Keratinocyte (primary cell): ENCODE data around the gene EIF4E2. TPM values are rescaled to one million over a fixed set of nuclear protein-coding genes. Genes with fewer than 3 reads are reported as not detected.

Source experiments
- DNase-seq: peaks from one replicate; pipeline ENCODE4 v3.0.0-alpha.2; 2011; ENCODE audit warnings: low read depth, missing footprints, low spot score
- FAIRE-seq: peaks from 2 replicates; lab custom pipeline; 2011; peaks lifted over from hg19 to GRCh38; lab: Jason Lieb, UNC
- H2AFZ ChIP-seq: 2 replicates; pipeline ENCODE4 v1.6.0; 2012; ENCODE audit warnings: low read length, control low read depth, inconsistent platforms; ENCODE audit not compliant: control insufficient read depth
- H3K27ac ChIP-seq: 2 replicates; pipeline ENCODE4 v1.5.1; 2011; ENCODE audit warnings: low read length; ENCODE audit not compliant: control insufficient read depth, insufficient read depth
- H3K27me3 ChIP-seq: 3 replicates; pipeline ENCODE4 v1.6.0; 2011; ENCODE audit warnings: low read length; ENCODE audit not compliant: control insufficient read depth, insufficient read depth; ENCODE audit errors: extremely low read depth
- H3K36me3 ChIP-seq, 2 experiments: 2 replicates in 1 of 2; 3 replicates in 1 of 2; pipeline ENCODE4 v1.5.1; 2011; ENCODE audit warnings: low read length in 2 of 2, mild to moderate bottlenecking in 1 of 2; ENCODE audit not compliant: control insufficient read depth in 2 of 2, insufficient read depth in 2 of 2; ENCODE audit errors: extremely low read depth in 1 of 2
- H3K4me1 ChIP-seq: 3 replicates; pipeline ENCODE4 v1.5.1; 2011; ENCODE audit warnings: low read length; ENCODE audit not compliant: control insufficient read depth, insufficient read depth; ENCODE audit errors: extremely low read depth
- H3K4me2 ChIP-seq: 3 replicates; pipeline ENCODE4 v1.6.0; 2011; ENCODE audit warnings: low read depth, low read length; ENCODE audit not compliant: control insufficient read depth, insufficient read depth; ENCODE audit errors: extremely low read depth
- H3K4me3 ChIP-seq, 3 experiments: fragments of 200-600 bp in 1 of 3; sonication (generic) in 1 of 3; 2 replicates in 2 of 3; 3 replicates in 1 of 3; pipeline ENCODE4 v1.5.1; 2011 to 2016; ENCODE audit warnings: low read length in 3 of 3, mild to moderate bottlenecking in 3 of 3, control low read depth in 2 of 3, inconsistent platforms in 1 of 3, low read depth in 1 of 3, mixed read lengths in 1 of 3, mixed run types in 1 of 3, moderate library complexity in 1 of 3; ENCODE audit not compliant: control insufficient read depth in 2 of 3, insufficient read depth in 2 of 3; ENCODE audit errors: extremely low read depth in 1 of 3
- H3K79me2 ChIP-seq: 2 replicates; pipeline ENCODE4 v1.6.0; 2012; ENCODE audit warnings: low read length; ENCODE audit not compliant: control insufficient read depth, insufficient read depth
- H3K9ac ChIP-seq: 3 replicates; pipeline ENCODE4 v1.6.0; 2011; ENCODE audit warnings: low read length; ENCODE audit not compliant: control insufficient read depth, insufficient read depth; ENCODE audit errors: extremely low read depth
- H3K9me1 ChIP-seq: 3 replicates; pipeline ENCODE4 v1.6.0; 2011; ENCODE audit warnings: low read length; ENCODE audit not compliant: control insufficient read depth, insufficient read depth; ENCODE audit errors: extremely low read depth
- H3K9me3 ChIP-seq: 2 replicates; pipeline ENCODE4 v1.5.1; 2012; ENCODE audit warnings: low read depth, low read length; ENCODE audit not compliant: control insufficient read depth
- H4K20me1 ChIP-seq: 3 replicates; pipeline ENCODE4 v1.6.0; 2011; ENCODE audit warnings: low read length; ENCODE audit not compliant: control insufficient read depth, insufficient read depth; ENCODE audit errors: extremely low read depth
- CTCF ChIP-seq, 3 experiments: IDR thresholded peaks in 1 of 3; conservative IDR thresholded peaks in 1 of 3; optimal IDR thresholded peaks in 1 of 3; 2 replicates in 2 of 3; 3 replicates in 1 of 3; pipeline versions ENCODE3 to v1.5.1; 2011; ENCODE audit warnings: low read length in 3 of 3, mild to moderate bottlenecking in 3 of 3, moderate library complexity in 2 of 3, control low read depth in 1 of 3, inconsistent platforms in 1 of 3; ENCODE audit not compliant: insufficient read depth in 2 of 3; ENCODE audit errors: extremely low read depth in 1 of 3
- EZH2 ChIP-seq: IDR thresholded peaks from one replicate; pipeline ENCODE4 v1.6.1; 2012; ENCODE audit warnings: inconsistent platforms, mild to moderate bottlenecking, low read length, moderate library complexity
- dilution Hi-C: fragments of 300-500 bp; cut with MboI; formaldehyde crosslinking; loops from one replicate; pipeline ENCODE4 v1.7.0; 2020; ENCODE audit warnings: low sequenced_read_pairs; ENCODE audit not compliant: extremely low pct_ligation_motif_present
- polyA plus RNA-seq, 5 experiments: library from polyadenylated mRNA; depleted of rRNA in 3 of 5; stranded (reverse) in 3 of 5; stranded (forward) in 1 of 5; unstranded in 1 of 5; fragments of >200 nt; gene quantifications; 1 replicate in 1 of 5; 2 replicates in 3 of 5; 3 replicates in 1 of 5; pipeline versions ENCODE4 v1.2.1 to v1.2.3, GENCODE V29; 2011 to 2012; ENCODE audit warnings: missing spikeins in 2 of 5, low read depth in 1 of 5, low replicate concordance in 1 of 5

The EIF4E2 gene
- polyA plus RNA-seq, 1 donor (not counting 4 experiments of a cell fraction or from before 2014, with no cell fraction given), result 79.2 TPM

- H3K27me3 ChIP-seq, result no peaks in the 10 kb centered on the region
- H3K9me1 ChIP-seq, result no peaks in the 10 kb centered on the region
- no peak within 1 kb of the TSS for H3K9ac ChIP-seq
- no peak for TF ChIP-seq CTCF (optimal IDR thresholded peaks at IDR 0.05 in 1 of 3, IDR thresholded peaks at IDR 0.05 in 1 of 3, conservative IDR thresholded peaks at IDR 0.05 in 1 of 3; ENCODE audit: extremely low read depth in 1 of 3, insufficient read depth in 2 of 3, low read length in 3 of 3)
- TF ChIP-seq EZH2, result no peak
- H3K36me3 ChIP-seq, result peaks cover 0 to 4% of the 10 kb centered on the region in 2 experiments
- no peaks in the 10 kb centered on the region for H3K79me2 ChIP-seq
- no peak for DNase-seq
- H3K4me3 ChIP-seq, result no peak within 1 kb of the TSS
- peaks cover 8% of the 10 kb centered on the region for H4K20me1 ChIP-seq
- H2AFZ ChIP-seq, result no peak within 1 kb of the TSS
- no peak within 1 kb of the TSS for H3K4me2 ChIP-seq
- dilution Hi-C loops, result no loop called here
- H3K4me1 ChIP-seq, result peaks cover 3% of the 10 kb centered on the region
- no peak within 1 kb of the TSS for H3K27ac ChIP-seq
- no peaks in the 10 kb centered on the region for H3K9me3 ChIP-seq
- no peak for FAIRE-seq
Observed at GRCh38 chr2:232539298-232540231, 10.9 kb upstream of the EIF4E2 start, which contains the start of gene CHRNG. CHRNG (plus strand) TSS chr2:232539692; CDS start chr2:232539748, 56 bp downstream.

- Histone ChIP-seq H3K36me3 (peaks cover 0 to 6% of the 10 kb centered on the region in 2 experiments), H3K9me3 (no peaks in the 10 kb centered on the region), H4K20me1 (peaks cover 8% of the 10 kb centered on the region), H3K4me2 (no peak overlapping the region), H3K27ac (no peak overlapping the region), H2AFZ (no peak overlapping the region), H3K4me3 (no peak overlapping the region), H3K9ac (no peak overlapping the region), H3K9me1 (no peaks in the 10 kb centered on the region), H3K79me2 (no peaks in the 10 kb centered on the region), H3K4me1 (peaks cover 3% of the 10 kb centered on the region), H3K27me3 (no peaks in the 10 kb centered on the region)
- dilution Hi-C loops, result no loop called here
- no peak for DNase-seq
- no peak for FAIRE-seq
- TF ChIP-seq CTCF (optimal IDR thresholded peaks at IDR 0.05 in 1 of 3, IDR thresholded peaks at IDR 0.05 in 1 of 3, conservative IDR thresholded peaks at IDR 0.05 in 1 of 3; ENCODE audit: extremely low read depth in 1 of 3, insufficient read depth in 2 of 3, low read length in 3 of 3) (no peak), EZH2 (no peak)
Observed at GRCh38 chr2:232540441-232541041, 9.9 kb upstream of the EIF4E2 start.
